ENCODE data around the gene C10orf90.

The C10orf90 gene

GRCh38 chr10:126611303-126611702 is 59.2 kb downstream of the C10orf90 start:
- no peak for TF ChIP-seq CTCF (conservative IDR thresholded peaks at IDR 0.05; ENCODE audit: low read depth, low read length)
- H2AFZ ChIP-seq (ENCODE audit: low read depth), result no peak overlapping the region
- no peaks in the 10 kb centered on the region for H3K4me1 ChIP-seq (ENCODE audit: low read depth, poor library complexity, severe bottlenecking)
- H4K20me1 ChIP-seq (ENCODE audit: insufficient read depth), result no peaks in the 10 kb centered on the region
- no peak overlapping the region for H3K27ac ChIP-seq
- no peaks in the 10 kb centered on the region for H3K79me2 ChIP-seq (ENCODE audit: insufficient read depth, low read depth)
- no peaks in the 10 kb centered on the region for H3K27me3 ChIP-seq (ENCODE audit: insufficient read depth, low read depth)
- H3K36me3 ChIP-seq (ENCODE audit: insufficient read depth), result no peaks in the 10 kb centered on the region
- no peak overlapping the region for H3K4me3 ChIP-seq (IDR thresholded peaks at IDR 0.05; ENCODE audit: insufficient read depth, low read depth, low read length)
- no peak overlapping the region for H3K4me2 ChIP-seq
- no peak overlapping the region for H3K9ac ChIP-seq

- Histone ChIP-seq H2AFZ (ENCODE audit: low read depth) (no peak overlapping the region), H4K20me1 (ENCODE audit: insufficient read depth) (no peaks in the 10 kb centered on the region), H3K27ac (no peak overlapping the region), H3K4me1 (ENCODE audit: low read depth, poor library complexity, severe bottlenecking) (no peaks in the 10 kb centered on the region), H3K27me3 (ENCODE audit: insufficient read depth, low read depth) (no peaks in the 10 kb centered on the region), H3K9ac (no peak overlapping the region), H3K4me2 (no peak overlapping the region), H3K36me3 (ENCODE audit: insufficient read depth) (no peaks in the 10 kb centered on the region), H3K79me2 (ENCODE audit: insufficient read depth, low read depth) (no peaks in the 10 kb centered on the region), H3K4me3 (IDR thresholded peaks at IDR 0.05; ENCODE audit: insufficient read depth, low read depth, low read length) (no peak overlapping the region)
- no peak for TF ChIP-seq CTCF (conservative IDR thresholded peaks at IDR 0.05; ENCODE audit: low read depth, low read length)
These were observed 60.9 kb downstream of the C10orf90 start for GRCh38 chr10:126609566-126609965.

GRCh38 chr10:126599949-126600682 is 70.4 kb downstream of the C10orf90 start:
- H3K79me2 ChIP-seq (ENCODE audit: insufficient read depth, low read depth), result no peaks in the 10 kb centered on the region
- H3K27me3 ChIP-seq (ENCODE audit: insufficient read depth, low read depth), result no peaks in the 10 kb centered on the region
- no peak overlapping the region for H2AFZ ChIP-seq (ENCODE audit: low read depth)
- H3K9ac ChIP-seq, result no peak overlapping the region
- H3K4me3 ChIP-seq (IDR thresholded peaks at IDR 0.05; ENCODE audit: insufficient read depth, low read depth, low read length), result no peak overlapping the region
- no peaks in the 10 kb centered on the region for H4K20me1 ChIP-seq (ENCODE audit: insufficient read depth)
- H3K4me2 ChIP-seq, result no peak overlapping the region
- no peak overlapping the region for H3K27ac ChIP-seq
- H3K4me1 ChIP-seq (ENCODE audit: low read depth, poor library complexity, severe bottlenecking), result no peaks in the 10 kb centered on the region
- no peak for TF ChIP-seq CTCF (conservative IDR thresholded peaks at IDR 0.05; ENCODE audit: low read depth, low read length)
- H3K36me3 ChIP-seq (ENCODE audit: insufficient read depth), result no peaks in the 10 kb centered on the region

- Histone ChIP-seq H3K9ac (no peak overlapping the region), H4K20me1 (ENCODE audit: insufficient read depth) (no peaks in the 10 kb centered on the region), H3K36me3 (ENCODE audit: insufficient read depth) (no peaks in the 10 kb centered on the region), H2AFZ (ENCODE audit: low read depth) (no peak overlapping the region), H3K27me3 (ENCODE audit: insufficient read depth, low read depth) (no peaks in the 10 kb centered on the region), H3K4me2 (no peak overlapping the region), H3K27ac (no peak overlapping the region), H3K79me2 (ENCODE audit: insufficient read depth, low read depth) (no peaks in the 10 kb centered on the region), H3K4me1 (ENCODE audit: low read depth, poor library complexity, severe bottlenecking) (no peaks in the 10 kb centered on the region), H3K4me3 (IDR thresholded peaks at IDR 0.05; ENCODE audit: insufficient read depth, low read depth, low read length) (no peak overlapping the region)
- peak; percentile 43 for TF ChIP-seq CTCF (conservative IDR thresholded peaks at IDR 0.05; ENCODE audit: low read depth, low read length)
These were observed 72.5 kb downstream of the C10orf90 start for GRCh38 chr10:126598009-126598408.

Measured in KMS-11 (cell line).